Stimulated activated naive CD8-positive, alpha-beta T cell treated with anti-CD3 and anti-CD28 coated beads, Interleukin-15, Interleukin-2, amounts not matched to agents 100 U/mL and 50 U/mL, for 24 hours (primary cell): ENCODE measurements around the gene EIPR1.

Source experiments
- ATAC-seq: fragments of 150-1000 bp; cut with Tn5 transposase; one replicate; pipeline ENCODE4 v1.10.0; 2021
- DNase-seq: peaks from one replicate; pipeline ENCODE4 v3.0.0; 2021

The EIPR1 gene

GRCh38 chr2:3267869-3268704 is 109.5 kb downstream of the EIPR1 start:
- peak; percentile 11 for ATAC-seq
- DNase-seq, result no peak

DNA sequence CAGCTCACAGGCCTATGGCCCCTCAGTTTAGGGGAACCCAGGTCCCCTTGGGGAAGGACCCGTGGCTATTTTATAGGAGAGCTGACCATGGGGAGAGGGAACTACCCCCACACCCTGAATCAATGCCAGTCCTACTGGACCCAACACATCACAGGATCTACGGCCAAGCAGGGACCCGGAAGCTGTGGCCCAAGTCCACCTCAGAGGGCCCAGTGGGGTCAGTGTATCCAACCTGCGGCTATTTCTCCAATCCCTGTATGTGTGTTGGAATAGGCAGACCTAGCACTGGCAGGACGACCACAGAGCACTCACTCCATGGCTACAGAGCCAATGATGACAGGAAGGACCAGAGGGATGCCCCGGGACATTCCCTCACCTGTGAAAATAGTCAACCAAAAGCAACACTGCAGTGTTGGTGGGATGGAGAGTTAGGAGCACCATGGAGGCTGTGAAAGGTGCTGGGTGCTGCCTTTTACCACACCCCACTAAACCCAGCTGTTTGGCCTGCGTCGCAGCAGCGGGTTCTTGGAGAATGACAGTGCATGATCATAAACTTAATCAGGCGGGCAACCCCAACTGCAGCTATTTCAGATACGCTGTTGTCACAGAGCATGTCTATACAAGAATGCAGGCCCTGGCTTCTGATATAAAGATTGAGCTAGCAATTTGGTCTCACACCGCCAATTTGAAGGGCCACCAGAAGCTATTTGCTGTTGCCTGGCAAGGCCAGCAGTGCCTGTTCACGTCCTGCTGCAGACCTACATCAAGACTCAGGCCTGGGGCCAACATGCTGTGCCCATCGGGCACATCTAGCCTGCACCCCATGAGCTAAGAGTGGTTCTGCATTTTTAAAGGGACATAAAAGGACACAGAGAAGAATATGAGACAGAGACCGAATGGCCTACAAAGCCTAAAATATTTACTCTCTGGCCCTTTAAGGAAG is 110.4 kb downstream of the EIPR1 start:
- DNase-seq (no peak), ATAC-seq (no peak)

GRCh38 chr2:3265981-3266924 is 111.4 kb downstream of the EIPR1 start:
- no peak for ATAC-seq
- DNase-seq, result no peak

- DNase-seq, result no peak
- no peak for ATAC-seq
Measured at GRCh38 chr2:3265471-3265870, 112.1 kb downstream of the EIPR1 start.

- DNase-seq, result no peak
- ATAC-seq, result no peak
Measured at GRCh38 chr2:3264010-3264744, 113.4 kb downstream of the EIPR1 start.

DNA sequence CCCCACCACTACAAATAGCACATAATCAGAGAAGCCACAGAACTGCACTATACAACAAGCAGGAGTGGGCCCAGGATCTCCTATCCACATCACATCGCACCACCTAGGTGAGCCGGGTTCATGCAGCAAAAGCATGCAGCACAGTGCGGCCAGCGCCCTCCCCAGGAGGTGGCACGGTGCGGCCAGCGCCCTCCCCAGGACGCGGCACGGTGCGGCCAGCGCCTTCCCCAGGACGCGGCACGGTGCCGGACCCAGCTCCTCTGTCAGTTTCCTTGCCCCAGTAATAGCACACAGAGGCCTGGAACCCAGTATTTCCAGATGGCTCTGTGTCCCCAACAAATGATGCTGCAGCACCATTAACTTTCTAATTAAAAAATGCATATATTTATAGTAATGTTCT is 114.1 kb downstream of the EIPR1 start:
- no peak for ATAC-seq
- no peak for DNase-seq

- no peak for ATAC-seq
- DNase-seq, result no peak
Measured at GRCh38 chr2:3262437-3263388, 114.9 kb downstream of the EIPR1 start.

DNA sequence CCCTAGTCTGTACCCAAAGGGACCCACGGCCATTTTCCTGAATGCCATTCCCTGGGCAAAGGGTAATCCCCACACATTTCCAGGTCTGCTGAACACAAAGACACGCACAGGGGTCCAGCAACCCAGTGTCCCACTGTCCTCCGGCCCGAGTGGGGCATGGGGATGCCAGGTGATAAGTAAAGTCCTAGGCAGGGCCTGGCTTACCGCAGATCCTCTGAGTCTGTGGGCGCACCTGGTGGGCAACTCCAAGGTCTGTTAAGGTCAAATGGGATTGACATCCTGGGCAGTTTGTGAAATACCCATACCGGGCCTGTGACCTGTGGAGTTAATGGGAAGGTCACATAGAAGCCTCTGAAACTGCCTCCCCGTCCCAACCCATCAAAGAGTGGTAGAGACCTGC is 116.1 kb downstream of the EIPR1 start:
- ATAC-seq (peak; percentile 12), DNase-seq (no peak)

- ATAC-seq, result no peak
- DNase-seq, result no peak
Measured at GRCh38 chr2:3260959-3261358, 116.7 kb downstream of the EIPR1 start.

DNA sequence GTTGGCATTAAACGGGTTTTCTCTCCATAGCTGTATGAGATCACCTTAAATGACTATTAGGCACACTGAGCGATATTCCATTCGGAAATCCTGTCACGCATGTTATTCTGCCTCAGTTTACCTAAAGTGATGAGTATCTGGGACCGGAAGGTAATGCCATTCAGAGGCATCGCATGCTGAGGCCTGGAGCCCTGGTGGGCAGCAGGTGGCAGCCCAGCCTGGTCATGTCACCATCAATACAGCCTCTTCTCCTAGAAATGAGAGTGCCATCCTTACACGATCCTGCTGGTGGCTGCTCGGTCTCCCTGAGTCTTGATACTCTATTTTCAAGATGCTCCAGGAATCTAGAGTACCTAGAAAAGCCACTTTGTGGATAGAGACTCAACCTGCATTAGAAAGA is 119.8 kb downstream of the EIPR1 start:
- DNase-seq, result no peak
- no peak for ATAC-seq

DNA sequence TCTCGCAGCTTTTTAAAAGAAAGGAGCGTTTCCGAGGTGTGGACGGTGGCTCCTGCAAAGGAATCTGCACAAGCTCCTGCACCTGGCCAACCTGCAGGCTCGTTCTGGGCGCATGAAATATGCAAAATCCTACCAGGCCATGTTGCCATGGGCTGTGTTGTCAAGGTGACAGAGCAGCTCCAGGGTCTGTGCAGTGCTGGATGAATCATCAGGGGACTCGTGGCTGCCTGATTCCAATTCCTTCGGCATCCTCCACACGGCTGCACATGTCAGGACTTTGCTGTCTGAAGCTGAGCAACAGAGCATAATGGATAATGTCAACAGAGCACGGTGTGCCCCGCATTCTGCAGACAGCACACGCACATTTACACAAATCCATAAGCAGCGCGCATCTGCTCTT is 120.5 kb downstream of the EIPR1 start:
- ATAC-seq (no peak), DNase-seq (no peak)

DNA sequence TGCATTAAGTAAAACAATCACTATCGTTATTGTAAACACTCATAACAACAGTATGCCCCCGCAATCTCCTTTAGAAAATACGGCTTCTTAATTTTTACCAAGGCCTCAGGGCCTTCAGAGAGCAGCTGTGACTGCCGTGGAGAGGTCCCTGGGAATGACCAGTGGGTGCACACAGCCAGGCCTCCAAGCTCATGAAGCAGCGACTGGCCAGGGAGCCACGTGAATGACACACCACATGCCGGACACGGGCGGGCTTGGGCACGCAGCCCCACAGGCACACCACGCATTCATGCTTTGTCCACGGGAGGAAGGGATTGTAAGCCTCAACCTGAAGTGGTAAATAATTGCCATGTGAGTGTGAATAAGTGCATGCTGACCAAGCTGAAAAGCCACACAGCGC is 121.0 kb downstream of the EIPR1 start:
- DNase-seq (no peak), ATAC-seq (no peak)

- DNase-seq (no peak), ATAC-seq (no peak)
Measured at GRCh38 chr2:3256157-3256556, 121.5 kb downstream of the EIPR1 start.

DNA sequence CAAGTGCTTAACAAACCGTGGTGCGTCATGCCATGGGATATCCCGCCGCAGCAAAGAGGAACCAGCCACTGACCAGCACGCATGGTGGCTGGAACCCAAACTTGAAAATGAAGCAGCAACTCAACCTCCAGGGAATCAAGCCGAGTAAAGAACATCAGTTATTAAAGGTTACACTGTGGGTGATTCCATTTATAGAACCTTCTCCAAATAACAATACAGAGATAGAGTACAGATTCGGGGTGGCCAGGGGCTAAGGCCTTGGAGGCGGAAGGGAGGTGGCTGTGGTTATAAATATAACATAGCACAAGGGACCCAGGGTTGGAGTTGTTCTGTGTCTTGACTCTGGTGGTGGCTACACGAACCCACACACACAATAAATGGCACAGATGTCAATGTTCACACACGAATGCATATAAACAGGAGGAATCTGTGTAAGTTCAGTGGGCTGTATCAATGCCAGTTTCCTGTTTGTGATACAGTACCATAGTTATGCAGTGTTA is 123.1 kb downstream of the EIPR1 start:
- ATAC-seq, result peak; percentile 30

DNA sequence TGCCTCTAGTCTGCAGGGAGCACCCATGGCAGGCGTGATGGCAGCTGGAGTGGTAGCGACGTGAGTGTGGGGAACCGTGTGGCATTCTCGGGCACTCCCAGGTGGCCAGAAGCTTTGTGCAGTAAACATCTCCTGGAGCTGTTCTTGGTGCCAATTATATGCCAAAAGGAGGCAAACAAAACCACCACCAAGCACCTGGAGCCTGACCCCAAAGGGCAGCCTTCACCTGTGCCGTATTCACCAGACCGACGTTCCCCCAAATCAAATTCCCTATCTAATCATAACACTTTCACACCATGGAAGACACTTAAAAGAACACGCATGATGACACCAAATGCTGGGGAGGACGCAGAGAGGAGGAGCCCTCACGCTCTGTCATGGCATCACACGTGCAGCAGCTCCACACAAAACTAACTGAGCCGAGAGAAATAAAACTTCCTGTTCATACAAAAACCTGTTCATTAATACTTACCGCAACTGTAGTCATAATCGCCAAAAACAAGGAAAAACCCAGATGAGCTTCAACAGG is 123.6 kb downstream of the EIPR1 start:
- peak; percentile 48 for ATAC-seq

More for the DNA sequence above, 123.1 kb downstream of the EIPR1 start:
- DNase-seq, result no peak

DNA sequence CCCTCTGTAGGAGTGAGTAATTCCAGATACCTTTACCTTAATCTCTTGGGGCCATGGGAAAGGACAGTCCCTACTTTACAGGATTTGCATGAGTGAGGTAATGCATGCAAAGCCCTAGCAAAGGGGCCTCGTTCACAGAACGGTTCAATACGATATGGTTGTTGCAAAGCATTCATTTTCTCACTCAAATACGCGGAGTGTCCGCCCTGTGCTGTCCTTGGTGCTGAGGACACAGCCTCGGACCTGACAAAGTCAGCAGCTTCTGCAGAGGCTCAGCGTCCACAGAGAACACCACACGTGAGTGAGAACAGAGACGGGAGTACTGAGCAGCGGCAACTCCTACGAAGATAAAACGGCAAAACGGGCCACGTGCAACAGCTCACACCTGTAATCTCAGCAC is 125.7 kb downstream of the EIPR1 start:
- DNase-seq, result no peak
- ATAC-seq, result no peak

More for the DNA sequence above, 123.6 kb downstream of the EIPR1 start:
- DNase-seq, result no peak

DNA sequence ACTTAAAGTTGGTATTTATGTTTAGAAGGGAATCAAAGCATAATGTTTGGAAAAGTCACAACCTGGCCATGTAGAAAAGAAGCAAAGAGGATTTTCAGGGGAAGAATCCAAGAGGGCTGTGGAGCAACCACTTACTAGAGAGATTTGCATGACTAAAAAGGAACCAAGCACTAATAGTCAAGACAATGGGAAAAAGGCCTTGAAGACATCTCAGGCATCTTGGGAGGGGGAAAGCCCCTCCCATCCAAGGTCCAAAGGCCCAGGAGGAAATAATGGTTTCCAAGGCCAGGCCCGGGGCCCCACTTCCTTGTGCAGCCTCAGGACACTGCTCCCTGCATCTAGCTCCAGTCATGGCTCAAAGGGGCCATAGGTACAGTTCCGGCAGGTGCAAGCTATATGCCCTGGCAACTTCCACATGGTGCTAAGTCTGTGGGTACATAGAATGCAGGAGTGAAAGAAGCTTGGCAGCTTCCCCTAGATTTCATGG is 128.1 kb downstream of the EIPR1 start:
- DNase-seq (no peak), ATAC-seq (no peak)

GRCh38 chr2:3248754-3249475 is 128.7 kb downstream of the EIPR1 start:
- DNase-seq, result no peak
- no peak for ATAC-seq
